HG03280 (cell line): ENCODE results near the gene BARHL1.

ENCODE experiments used
- ATAC-seq: cut with Tn5 transposase; IDR thresholded peaks from one replicate; pipeline ENCODE4 v1.9.1; 2021; ENCODE audit warnings: mild to moderate bottlenecking, moderate library complexity; ENCODE audit not compliant: unreplicated experiment

BARHL1 gene

DNA sequence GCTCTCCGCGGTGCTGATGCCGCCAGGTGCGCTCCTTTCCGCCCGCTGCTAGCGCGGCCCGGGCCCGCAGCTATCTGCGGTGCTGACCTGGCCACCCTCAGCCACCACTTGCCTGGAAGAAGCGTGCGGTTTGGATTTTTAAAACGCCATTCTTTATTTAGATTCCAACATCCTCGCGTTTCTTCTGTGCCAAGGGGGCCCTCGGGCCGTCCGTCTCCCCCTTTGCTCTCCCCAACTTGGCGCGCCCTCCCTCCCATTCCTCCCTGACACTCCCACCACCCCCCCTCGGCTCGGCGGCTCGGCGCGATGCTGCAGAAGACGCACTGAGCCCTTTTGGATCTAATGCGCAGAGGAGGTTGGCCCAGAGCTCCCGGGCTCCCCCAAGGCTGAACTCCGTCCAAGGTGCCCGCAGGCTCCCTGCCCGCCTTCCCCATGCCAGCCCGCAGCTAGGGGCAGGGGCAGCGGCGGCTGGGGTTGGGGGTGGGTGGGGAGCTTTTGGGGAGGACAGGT, at the start of gene BARHL1:
BARHL1 (plus strand) TSS at position 331 of the 510 bp plus-strand sequence. CDS start 192 bp downstream, outside the sequence.
- no peak for ATAC-seq

DNA sequence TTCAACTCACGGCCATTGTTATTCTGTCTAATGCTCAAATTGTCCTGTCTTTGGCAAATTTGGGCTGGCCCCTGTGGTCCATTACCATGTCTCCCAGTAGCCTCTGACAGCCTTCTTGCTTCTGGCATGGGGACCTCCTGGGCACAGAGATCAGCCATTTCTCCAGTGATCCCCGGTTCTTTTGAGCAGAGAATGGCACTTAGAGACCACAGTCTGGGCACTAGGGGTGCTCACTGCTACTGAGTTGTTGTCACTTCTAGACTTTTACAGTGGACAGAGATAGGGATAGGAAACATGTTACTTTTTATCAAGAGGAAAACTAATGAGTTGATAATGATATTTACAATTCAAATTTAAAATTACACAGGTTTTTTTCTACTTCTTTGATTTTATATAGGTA, 47.6 kb upstream of the BARHL1 start:
- no peak for ATAC-seq

DNA sequence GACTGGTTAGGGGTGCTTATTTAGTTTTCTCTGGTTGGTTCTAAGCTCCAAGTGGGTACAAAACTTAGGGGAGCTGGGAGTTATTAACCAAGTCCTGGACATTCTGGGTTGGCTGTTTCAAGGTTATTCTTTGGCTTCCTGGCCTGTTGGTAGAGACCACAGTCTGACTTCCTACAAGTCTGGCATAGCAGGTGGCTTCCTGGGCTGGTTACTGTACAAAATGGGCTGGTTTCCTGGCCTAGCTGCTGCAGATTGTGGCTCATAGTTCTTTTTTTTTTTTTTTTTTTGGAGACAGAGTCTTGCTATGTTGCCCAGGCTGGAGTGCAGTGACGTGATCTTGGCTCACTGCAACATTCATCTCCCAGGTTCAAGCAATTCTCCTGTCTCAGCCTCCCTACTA, 46.3 kb upstream of the BARHL1 start:
- ATAC-seq, result no peak

DNA sequence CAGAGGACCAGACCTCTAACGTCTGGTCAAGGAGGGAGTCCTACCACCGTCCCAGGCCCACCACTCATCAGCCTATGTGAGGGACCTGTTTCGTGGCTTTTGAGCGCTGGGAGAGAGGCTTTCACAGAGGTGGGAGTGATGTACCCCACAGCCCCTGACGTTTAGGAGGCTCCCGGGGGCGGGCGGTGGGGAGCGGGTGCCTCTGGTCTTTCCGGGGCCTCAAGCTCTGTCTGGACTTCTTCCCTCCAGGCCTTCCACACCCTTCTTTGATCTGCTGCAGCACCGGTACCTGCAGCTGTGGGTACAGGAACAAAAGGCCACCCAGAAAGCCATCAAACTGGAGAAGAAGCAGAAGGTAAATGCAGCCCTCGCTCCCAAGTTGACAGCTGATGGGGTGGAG, 45.1 kb upstream of the BARHL1 start:
- ATAC-seq, result no peak

DNA sequence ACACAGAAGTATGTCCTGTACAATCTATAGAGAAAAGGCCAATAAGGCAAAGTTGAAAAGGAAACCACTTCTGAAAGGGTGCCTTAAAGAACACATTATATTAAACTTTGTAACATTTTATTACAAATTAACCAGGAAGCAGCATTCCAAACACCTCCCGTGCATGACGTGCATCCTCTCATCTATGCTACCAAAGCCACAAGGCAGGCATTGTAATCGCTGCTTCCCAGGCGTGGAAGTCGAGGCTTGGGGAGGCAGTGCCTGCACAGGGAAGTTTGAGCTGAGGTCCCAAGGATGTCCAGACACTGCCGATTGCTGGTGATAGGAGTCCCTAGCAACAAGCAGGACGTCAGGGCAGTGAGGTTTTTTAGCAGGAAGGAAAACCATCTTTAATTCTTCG, 44.3 kb upstream of the BARHL1 start:
- no peak for ATAC-seq

DNA sequence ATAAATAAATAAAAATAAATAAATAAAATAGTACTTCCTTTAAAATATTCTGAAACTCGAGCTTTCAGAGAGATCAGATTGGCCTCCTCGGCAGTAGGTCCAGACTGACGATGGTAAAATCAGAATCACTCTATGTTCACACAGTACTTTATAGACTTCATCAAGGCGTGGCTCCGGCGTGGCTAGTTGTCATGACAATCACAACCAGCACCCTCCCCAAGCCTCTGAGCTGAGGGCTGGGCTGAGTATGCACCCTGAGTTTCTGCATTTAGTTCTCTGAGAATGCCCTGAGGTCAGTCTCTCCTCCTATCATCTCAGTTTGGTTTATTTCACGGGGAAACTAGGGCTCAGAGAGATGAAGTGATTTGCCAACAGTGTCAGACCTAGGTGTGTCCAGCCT, 43.3 kb upstream of the BARHL1 start:
- no peak for ATAC-seq

DNA sequence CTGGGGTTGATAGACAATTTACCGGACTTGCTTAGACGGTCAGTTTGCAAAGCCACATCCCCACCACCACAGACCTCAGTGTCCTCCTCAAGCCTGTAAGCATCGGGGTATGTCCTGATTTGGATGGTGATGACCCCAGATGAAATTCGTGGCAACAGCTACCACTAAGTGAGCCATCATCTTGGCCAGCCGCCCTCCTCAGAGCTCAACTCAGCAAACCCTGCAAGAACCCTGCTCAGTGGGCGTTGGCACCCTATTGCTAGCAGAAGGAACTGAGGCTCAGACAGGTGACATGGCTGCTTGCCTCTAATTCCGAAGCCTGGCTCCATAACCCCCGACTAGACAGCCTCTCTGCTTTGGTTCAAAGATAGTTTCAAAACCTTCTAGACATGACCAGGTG, 41.4 kb upstream of the BARHL1 start:
- ATAC-seq, result no peak

DNA sequence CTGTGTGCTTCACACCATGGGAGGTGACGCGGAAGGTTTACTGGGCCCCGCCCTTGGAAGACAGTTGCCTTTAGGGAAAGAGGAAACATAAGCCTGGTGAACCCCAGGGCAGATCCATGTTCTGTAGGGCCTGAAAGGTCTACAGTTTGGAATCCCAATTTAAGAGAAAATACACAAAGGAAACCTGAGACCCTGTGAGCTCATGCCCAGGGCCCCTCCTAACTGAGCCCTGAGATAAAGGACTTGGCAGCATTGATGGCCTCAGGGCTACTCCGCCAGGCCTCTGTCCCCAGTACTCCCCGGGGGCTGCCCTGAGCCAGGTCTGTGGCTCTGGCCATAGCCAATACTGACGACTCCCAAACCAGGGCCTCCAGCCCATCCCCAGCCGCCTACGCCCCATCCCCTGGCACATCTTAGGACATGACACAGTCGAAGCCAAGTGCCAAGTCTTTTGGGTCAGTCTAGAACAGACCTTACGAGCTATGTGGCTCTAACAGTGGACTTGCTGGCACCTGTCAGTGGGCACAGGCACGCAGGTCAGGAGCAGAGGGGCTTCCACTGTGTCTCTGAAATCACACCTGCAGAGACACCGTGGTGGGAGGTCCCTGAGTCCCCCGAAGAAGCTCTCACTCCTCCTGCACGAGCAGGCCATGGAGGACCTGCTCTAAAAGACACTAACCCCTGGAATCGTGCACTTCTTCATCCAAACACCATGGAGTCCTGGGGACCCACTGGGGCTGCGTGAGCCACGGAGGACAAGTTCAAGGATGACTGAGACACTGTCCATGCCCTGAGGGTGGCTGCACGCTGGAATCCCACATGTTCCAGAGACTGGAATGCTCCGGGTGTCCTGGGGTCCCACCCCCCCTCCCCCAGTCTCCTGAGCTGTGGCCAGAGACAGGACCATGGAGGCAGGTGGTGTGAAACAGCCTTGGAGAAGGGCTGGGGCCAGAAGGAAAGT, 40.3 kb upstream of the BARHL1 start:
- no peak for ATAC-seq

DNA sequence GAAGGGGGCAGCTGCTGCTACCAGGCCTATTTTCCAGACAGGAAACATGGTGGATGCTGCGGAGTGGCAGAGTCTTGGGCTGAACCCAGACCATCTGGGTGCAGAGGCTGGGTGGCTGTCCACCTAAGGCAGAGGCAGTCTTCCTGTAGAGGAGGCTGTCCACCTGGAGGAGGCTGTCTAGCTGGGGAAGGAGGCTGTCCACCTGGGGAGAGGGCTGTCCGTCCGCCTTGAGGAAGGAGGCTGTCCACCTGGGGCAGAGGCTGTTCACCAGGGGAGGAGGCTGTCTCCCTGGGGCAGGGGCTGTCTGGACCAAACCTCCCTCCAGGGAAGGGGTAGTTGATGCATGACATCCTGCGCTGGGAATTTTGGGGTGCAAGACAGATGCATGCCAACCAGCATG, 39.2 kb upstream of the BARHL1 start:
- ATAC-seq, result no peak

DNA sequence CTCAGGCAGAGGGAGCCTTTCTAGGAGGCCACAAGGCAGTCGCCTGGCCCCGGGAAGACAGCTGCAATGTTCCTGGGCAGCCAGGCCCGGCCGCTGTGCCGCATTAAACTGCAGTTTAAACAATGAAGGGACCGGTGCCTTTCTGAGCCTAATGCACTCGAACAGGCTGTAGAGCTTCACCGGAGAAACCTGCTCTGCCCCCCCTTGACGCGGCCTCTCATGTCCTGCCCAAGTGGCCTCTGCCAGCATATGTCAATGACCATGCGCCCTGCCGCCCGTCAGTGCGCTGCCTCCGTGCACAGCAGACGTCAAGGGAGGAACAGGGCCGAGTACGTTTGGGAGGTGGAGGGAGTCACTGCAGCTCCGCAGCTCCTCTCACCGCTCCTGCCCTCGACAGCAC, 38.4 kb upstream of the BARHL1 start:
- no peak for ATAC-seq

DNA sequence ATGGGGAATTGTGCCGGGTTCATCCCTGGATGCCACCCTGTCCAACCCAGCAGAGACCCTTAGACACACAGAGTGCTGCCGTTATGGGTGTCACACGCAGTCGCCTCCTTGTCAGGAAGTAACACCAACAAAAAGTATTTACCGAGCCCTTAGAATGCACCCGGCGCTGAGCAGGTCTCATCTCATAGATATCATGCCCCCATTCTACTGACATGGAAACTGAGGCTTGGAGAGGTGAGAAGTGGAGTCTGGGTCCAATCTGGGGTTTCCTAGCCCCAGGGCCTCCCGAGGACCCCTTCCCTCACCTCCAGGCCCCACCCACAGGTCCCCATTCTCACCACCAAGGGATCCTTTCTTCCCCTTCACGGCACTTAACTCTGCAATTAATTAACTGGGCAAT, 36.8 kb upstream of the BARHL1 start:
- ATAC-seq, result no peak

DNA sequence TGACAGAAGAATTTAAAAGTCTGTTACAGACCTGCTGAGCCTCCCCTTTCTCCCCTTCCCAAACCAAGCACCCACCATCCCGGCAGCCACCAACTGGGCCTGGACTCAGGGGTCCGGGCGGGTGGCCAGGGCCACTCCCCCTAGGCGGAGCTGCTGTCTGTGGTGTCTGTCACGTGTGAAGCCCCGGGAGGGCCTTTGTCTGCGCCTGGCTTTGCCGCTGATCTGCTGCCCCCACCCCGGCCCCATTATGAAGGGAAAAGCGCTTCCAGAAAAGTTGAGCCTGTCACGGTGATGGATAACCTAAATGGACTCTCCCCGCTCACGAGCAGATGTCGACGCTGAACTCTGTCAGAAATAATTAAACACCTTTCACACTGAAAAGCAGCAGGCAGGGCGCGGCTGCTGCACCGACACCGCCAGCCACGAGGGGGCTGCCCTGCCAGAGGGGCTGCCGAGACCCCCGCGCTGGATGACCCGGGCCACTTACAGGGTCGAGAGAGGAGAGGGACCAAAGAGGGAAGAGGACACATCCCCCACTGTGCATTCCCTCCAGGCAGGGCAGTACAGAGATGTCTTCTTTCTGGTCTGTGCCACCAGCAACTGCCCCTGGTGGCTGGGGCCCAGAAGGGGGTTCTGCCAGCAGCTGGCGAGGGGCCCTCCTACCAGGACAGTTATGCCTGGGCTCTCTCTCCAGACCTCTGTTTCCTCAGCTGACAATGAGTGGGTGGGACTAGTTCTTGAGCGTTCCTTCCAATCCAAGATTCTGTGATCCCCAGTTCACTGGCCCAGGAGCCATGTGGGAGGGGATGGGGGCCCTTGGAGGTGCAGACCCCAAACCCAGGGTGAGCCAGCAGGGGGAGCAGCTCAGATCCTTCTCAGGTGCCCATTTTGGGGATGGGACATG, 36.0 kb upstream of the BARHL1 start:
- ATAC-seq, result no peak

DNA sequence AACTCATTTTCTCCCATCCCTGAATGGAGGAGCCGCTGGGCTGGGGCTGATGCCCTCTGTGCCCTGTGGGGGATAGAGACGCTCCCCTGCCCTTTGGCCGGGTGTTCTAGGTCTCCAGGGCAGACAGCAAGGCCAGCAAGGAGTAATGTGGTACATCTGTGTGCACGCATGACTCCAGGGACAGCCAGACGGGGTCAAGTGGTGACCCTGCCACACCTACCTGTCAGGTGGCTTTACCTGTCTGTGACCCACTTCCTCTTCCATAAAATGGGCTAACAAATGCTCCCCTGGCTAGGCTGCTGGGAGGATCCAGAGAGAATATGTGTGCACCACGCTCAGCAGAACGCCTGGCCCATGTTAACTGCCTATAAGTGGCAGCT, 35.4 kb upstream of the BARHL1 start:
- no peak for ATAC-seq

DNA sequence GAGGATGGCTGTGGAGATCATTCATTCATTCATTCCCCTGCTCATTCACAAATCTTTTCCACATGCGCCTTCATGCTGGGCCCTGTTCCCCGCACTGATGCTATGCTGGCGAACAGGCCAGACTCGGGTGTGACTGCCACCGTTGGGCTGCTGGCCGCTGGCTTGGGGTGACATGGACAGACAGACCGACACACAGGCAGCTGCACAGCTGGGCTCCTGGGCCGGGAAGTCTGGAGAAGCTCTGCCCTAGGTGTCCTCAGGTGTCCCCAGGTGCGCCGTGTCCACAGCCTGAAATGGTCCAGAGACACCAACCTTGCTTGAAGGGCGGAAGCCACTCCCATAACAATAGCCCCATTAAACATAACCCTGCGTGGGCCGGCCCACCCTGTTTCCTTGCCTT, 35.0 kb upstream of the BARHL1 start:
- ATAC-seq, result no peak

DNA sequence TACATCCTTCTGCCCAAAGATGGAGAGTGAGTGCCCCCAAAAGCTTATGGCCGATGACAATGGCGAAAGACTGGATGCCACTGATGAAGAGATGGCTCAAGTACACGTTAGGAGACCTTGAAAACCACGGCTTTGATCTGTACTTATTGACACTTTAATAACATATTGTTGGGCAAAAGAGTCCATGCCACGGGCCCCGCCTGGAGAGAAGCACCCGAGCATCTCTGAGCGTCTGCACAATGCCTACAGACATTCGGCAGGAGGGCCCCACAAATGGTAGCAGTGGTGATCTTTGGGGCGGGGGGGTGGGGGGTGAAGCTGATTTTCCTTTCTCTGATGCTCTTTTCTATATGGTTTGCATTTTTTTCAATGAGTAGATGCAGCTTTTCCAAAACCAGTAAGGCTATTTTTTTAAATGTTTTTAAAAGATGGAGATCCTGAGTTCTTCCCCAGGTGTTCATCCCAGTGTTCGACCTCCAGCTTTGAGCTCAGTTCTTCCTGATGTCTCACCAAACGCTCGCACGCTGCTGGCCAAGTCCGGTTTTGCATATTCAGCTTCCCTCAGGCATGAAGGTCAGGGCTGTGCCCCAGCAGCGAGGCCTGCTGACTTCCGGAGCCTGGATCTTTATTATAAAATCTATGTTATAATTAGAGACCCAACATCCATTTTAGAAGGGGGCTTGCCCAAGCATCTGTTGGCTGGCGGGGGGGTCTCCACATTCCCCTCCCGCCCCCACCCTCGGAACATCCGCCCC, 34.3 kb upstream of the BARHL1 start:
- ATAC-seq, result no peak

DNA sequence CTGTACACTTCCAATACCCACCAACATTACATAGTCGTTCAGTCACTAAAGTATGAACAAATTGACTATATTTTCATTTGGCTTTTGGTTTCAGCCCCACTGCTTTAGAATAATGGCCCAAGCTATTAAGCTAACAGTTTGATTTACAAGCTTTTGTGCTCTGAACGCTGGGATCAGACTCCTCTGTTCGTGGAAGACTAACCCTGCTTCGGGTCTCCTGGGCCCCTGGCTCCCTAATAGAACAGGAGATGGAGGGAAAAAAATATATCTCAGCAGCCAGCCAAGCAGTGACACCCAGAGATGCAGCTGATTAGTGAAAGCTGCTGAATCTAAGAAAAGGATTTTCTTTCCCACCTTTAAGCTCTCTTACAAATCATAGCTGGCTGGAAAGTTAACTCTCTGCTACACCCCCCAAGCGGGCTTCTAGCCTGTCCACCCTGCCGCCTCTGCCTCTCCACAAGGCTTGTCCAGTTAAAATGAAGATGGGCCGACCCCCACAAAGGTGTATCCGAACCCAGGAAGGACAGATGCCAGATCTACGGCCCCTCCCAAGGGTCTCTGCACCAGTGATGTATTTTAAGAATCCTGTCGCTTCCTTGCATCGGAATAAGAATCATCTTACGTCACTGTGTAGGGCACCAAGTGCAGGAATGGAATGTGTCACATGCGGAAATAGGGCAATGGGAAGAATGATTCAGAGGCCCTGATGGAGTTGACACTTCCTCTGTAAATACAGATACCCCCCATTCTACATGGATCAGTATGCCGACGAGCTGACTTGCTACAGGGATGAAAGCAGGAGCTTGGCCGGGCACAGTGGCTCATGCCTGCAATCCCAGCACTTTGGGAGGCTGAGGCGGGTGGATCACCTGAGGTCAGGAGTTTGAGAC, 33.4 kb upstream of the BARHL1 start:
- ATAC-seq, result no peak

DNA sequence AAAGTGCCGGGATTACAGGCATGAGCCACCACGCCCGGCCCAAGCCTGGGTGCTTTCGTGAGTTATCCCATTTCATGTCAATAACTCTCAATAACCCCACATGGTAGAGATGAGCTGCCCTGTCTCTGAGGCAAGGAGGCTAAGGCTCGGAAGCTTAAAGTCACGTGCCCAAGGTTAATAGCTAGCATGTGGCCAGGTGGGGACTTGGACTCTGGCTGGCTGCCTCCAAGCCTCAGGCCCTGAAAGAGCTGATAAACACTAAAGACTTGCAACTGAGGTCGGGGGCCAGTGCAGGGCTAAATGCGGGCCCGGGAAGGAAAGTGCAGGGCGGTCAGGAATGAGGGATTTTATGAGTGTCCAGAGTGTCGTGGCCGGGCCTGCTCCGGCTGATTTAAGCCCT, 30.9 kb upstream of the BARHL1 start:
- ATAC-seq, result no peak

DNA sequence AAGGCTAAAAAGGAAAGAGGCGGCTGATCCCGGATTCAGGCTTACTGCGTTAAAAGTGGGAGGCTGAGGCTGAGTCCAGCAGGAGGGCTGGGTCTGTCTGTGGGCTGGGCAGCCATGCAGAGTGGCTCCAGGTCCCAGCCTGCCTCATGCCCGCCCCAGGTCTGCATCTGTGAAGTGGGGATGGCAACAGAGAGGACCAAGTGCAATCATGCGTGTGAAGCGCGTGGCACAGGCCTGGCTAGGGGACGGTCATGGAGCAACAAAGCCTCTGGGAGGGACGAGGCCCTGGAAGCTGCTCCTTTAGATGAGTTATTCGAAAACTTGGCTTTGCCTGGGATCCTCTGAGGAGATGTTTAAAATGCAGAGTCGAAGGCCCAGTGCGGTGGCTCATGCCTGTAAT, 30.4 kb upstream of the BARHL1 start:
- ATAC-seq, result no peak

DNA sequence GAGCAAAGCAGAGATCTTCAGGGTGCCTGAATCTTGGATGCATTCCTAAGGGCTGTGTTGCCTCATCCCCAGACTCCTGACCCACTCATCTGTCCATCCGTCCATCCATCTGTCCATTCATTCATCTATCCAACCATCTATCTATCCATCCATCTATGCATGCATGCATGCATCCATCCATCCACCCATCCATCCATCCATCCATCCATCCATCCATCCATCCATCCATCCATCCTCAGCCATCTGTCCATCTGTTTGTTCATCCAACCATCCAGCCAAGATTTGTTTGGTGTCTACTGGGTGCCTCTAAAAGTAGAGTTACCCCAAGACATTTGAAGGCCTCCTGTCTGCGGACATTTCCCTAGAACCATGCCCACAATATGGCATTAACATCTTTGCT, 27.7 kb upstream of the BARHL1 start:
- no peak for ATAC-seq

DNA sequence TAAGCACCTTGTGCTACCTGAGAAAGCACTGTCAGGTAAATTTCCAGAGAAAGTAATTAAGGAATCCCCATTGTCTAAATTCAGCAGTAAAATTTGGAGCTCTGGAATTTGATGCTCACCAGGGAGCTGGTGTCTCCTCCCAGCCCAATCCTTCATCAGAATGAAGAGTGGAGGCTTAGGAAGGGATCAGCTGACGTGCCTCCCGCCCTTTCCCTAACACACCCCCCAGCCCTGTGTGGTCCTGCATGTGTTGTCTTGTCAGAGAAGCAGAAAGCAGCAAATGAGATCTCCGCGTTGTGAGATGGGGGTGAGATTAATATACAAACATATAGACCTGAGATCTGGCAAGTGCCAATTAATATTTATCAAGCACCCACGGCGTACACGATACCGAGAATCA, 26.9 kb upstream of the BARHL1 start:
- no peak for ATAC-seq
